Neural crest cell (in vitro differentiated cells): ENCODE data around the gene MVP. TPM values are rescaled to one million over a fixed set of nuclear protein-coding genes. Genes with fewer than 3 reads are reported as not detected.

Experiments
- DNase-seq: peaks from one replicate; pipeline ENCODE4 v3.0.0; 2021; ENCODE audit warnings: low read depth, mixed read lengths, low spot score
- H3K27ac Mint-ChIP-seq: one replicate; pipeline ENCODE4 v1.8.0; 2021; ENCODE audit warnings: mild to moderate bottlenecking, mixed read lengths; ENCODE audit not compliant: unreplicated experiment
- H3K27me3 Mint-ChIP-seq: 2 replicates; pipeline ENCODE4 v1.8.0; 2021; ENCODE audit warnings: low read depth, mild to moderate bottlenecking, mixed read lengths
- H3K36me3 Mint-ChIP-seq: 2 replicates; pipeline ENCODE4 v1.8.0; 2021; ENCODE audit warnings: low read depth, mild to moderate bottlenecking, mixed read lengths
- H3K4me1 Mint-ChIP-seq: 2 replicates; pipeline ENCODE4 v1.8.0; 2021; ENCODE audit warnings: mixed read lengths
- H3K4me3 Mint-ChIP-seq: one replicate; pipeline ENCODE4 v1.8.0; 2021; ENCODE audit warnings: mild to moderate bottlenecking, mixed read lengths
- H3K9me3 Mint-ChIP-seq: 2 replicates; pipeline ENCODE4 v1.8.0; 2021; ENCODE audit warnings: mixed read lengths
- CTCF ChIP-seq: fragments of 200-600 bp; sonication (generic); conservative IDR thresholded peaks from 2 replicates; pipeline ENCODE4 v1.5.0; 2021; ENCODE audit warnings: antibody characterized with exemption, mild to moderate bottlenecking
- total RNA-seq: library from RNA; stranded (reverse); gene quantifications from 2 replicates; pipeline ENCODE4 v1.2.1, GENCODE V29; 2021

The MVP gene
- total RNA-seq, 1 donor from 2014 or later: 1.6 TPM

GRCh38 chr16:29835926-29836325, 15.7 kb downstream of the MVP start:
- no peaks in the 10 kb centered on the region for H3K9me3 Mint-ChIP-seq
- no peak for DNase-seq
- no peaks in the 10 kb centered on the region for H3K27me3 Mint-ChIP-seq
- TF ChIP-seq CTCF: no peak
- H3K4me1 Mint-ChIP-seq: no peaks in the 10 kb centered on the region
- no peak overlapping the region for H3K27ac Mint-ChIP-seq
- H3K36me3 Mint-ChIP-seq: no peaks in the 10 kb centered on the region
- H3K4me3 Mint-ChIP-seq: no peak overlapping the region

GRCh38 chr16:29836623-29837022, 16.4 kb downstream of the MVP start:
- Mint-ChIP-seq H3K4me3 (no peak overlapping the region), H3K36me3 (no peaks in the 10 kb centered on the region), H3K9me3 (no peaks in the 10 kb centered on the region), H3K4me1 (no peaks in the 10 kb centered on the region), H3K27me3 (no peaks in the 10 kb centered on the region), H3K27ac (no peak overlapping the region)
- no peak for DNase-seq
- no peak for TF ChIP-seq CTCF

GRCh38 chr16:29837841-29838240, 17.6 kb downstream of the MVP start:
- no peaks in the 10 kb centered on the region for H3K27me3 Mint-ChIP-seq
- DNase-seq: no peak
- H3K27ac Mint-ChIP-seq: no peak overlapping the region
- H3K9me3 Mint-ChIP-seq: no peaks in the 10 kb centered on the region
- no peak overlapping the region for H3K4me3 Mint-ChIP-seq
- H3K36me3 Mint-ChIP-seq: no peaks in the 10 kb centered on the region
- no peaks in the 10 kb centered on the region for H3K4me1 Mint-ChIP-seq
- no peak for TF ChIP-seq CTCF

GRCh38 chr16:29839822-29840221, 19.6 kb downstream of the MVP start:
- Mint-ChIP-seq H3K36me3 (no peaks in the 10 kb centered on the region), H3K27ac (no peak overlapping the region), H3K27me3 (no peaks in the 10 kb centered on the region), H3K9me3 (no peaks in the 10 kb centered on the region), H3K4me3 (no peak overlapping the region), H3K4me1 (no peaks in the 10 kb centered on the region)
- TF ChIP-seq CTCF: no peak
- DNase-seq: no peak

GRCh38 chr16:29840240-29840639, 20.0 kb downstream of the MVP start:
- Mint-ChIP-seq H3K4me3 (no peak overlapping the region), H3K27me3 (no peaks in the 10 kb centered on the region), H3K36me3 (no peaks in the 10 kb centered on the region), H3K27ac (no peak overlapping the region), H3K9me3 (no peaks in the 10 kb centered on the region), H3K4me1 (no peaks in the 10 kb centered on the region)
- no peak for DNase-seq
- no peak for TF ChIP-seq CTCF

GRCh38 chr16:29841631-29842030, 21.4 kb downstream of the MVP start:
- no peak for TF ChIP-seq CTCF
- DNase-seq: no peak
- Mint-ChIP-seq H3K4me1 (no peaks in the 10 kb centered on the region), H3K9me3 (no peaks in the 10 kb centered on the region), H3K36me3 (no peaks in the 10 kb centered on the region), H3K4me3 (no peak overlapping the region), H3K27ac (no peak overlapping the region), H3K27me3 (no peaks in the 10 kb centered on the region)
